GM18861 (cell line): ENCODE results near the gene ELOVL3.
A peak's percentile ranks its signal among the peaks of the same experiment; 100 is the strongest.
"Not testable (repeated sequence)": the region's sequence is repeated elsewhere in the genome, so short reads cannot be mapped to it uniquely, and the experiment has no call there.

Experiments
- ATAC-seq: cut with Tn5 transposase; IDR thresholded peaks from one replicate; pipeline ENCODE4 v1.9.1; 2021; ENCODE audit not compliant: unreplicated experiment

The ELOVL3 gene, protein sequence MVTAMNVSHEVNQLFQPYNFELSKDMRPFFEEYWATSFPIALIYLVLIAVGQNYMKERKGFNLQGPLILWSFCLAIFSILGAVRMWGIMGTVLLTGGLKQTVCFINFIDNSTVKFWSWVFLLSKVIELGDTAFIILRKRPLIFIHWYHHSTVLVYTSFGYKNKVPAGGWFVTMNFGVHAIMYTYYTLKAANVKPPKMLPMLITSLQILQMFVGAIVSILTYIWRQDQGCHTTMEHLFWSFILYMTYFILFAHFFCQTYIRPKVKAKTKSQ

DNA sequence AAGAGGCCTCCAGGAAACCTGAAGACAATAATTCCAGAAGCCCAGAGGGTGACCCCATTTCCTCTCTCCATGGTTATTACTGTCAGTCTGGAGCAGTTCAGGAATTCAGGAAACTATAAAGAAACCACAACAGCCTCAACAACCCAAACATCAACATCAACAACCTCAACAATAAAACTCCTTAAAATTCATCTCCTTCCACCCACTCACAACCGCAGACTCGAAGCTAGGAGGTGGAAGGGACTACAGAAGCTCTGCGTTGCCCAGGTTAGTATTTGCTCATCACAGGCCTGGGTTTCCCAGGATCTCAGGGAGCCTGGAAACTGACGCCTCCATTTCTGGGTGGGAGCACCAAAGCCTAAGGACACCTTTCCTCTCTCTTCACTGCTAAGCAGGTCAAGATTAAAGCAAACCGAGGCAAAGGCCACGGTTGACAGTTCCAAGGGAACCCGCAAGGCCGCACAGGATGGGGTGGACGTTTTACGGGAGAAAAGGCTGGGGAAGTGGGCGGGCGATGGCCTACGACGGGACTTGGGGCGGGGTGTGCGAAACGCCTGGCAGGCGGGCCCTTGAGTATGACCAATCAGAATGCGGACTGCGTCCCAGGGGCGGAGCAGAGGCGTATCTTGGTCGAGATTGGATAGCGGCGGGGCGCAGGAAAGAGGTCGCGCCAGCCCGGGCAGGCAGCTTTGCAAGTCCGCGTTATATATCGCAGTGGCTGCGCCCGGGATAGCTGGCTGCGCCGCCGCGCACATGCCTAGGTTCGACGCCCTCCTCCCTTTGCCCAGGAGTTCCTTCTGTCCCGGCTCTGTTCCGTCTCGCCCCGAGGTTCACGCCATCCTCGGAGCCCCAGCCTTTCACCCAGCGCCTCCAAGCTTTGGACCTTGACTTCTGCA, at the start of gene ELOVL3:
TSS of gene ELOVL3 (plus strand) at position 654 of the 896 bp plus-strand sequence. CDS start 250 bp downstream, outside the sequence.
- ATAC-seq = peak; percentile 87

DNA sequence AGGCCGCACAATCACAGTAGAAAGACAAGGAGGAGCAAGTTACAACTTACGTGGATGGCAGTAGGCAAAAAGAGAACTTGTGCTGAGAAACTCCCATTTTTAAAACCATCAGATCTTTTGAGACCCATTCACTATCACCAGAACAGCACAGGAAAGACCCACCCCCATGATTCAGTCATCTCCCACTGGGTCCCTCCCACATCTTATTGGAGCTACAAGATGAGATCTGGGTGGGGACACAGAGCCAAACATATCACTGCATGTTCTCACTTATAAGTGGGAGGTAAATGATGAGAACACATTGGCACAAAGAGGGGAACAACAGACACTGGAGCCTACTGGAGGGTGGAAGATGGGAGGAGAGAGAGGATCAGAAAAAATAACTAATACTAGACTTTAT, 41.5 kb upstream of the ELOVL3 start:
- no peak for ATAC-seq

DNA sequence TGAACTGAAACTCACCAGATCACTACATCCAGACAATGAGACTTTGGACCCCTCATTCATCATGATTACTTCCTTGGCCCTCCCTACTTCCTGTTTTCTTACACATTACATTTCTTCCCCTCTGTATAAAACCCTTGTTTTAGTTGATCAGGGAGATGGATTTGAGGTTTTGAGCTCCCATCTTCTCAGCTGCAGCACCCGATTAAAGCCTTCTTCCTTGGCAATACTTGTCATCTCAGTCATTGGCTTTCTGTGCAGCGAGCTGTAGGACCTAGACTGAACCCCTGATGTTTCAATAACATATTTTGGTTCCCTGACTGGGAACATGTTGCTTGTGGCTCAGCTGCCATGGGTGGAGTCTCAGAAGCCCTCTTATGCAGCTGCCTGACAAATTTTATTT, 40.8 kb upstream of the ELOVL3 start:
- ATAC-seq = no peak

DNA sequence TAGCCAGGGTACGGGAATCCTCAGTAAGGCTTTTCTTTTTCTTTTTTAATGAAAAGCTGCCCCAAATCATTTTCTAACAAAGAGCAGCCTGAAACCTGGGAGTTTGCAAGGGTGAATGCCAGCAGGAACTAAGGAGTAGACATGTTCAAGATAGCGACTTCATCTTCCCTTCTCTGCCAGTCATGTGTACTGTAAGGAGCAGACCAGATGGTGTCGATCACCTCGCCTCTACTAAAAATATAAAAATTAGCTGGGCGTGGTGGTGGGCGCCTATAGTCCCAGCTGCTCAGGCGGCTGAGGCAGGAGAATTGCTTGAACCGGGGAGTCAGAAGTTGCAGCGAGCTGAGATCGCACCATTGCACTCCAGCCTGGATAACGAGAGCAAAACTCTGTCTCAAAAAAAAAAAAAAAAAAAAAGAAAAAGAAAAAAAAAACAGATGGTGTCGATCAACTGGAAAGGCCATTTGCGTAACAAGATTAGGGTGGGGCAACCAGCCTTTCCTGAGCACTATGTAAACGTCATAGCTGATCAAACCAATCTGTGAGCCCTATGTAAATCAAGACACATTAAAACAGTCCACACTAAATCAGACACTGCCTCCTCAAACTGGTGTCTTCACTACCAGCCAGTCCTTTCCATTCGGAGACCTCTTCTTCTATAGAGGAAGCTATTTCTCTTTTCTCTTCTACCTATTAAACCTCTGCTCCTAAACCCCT, 40.1 kb upstream of the ELOVL3 start:
- no peak for ATAC-seq

DNA sequence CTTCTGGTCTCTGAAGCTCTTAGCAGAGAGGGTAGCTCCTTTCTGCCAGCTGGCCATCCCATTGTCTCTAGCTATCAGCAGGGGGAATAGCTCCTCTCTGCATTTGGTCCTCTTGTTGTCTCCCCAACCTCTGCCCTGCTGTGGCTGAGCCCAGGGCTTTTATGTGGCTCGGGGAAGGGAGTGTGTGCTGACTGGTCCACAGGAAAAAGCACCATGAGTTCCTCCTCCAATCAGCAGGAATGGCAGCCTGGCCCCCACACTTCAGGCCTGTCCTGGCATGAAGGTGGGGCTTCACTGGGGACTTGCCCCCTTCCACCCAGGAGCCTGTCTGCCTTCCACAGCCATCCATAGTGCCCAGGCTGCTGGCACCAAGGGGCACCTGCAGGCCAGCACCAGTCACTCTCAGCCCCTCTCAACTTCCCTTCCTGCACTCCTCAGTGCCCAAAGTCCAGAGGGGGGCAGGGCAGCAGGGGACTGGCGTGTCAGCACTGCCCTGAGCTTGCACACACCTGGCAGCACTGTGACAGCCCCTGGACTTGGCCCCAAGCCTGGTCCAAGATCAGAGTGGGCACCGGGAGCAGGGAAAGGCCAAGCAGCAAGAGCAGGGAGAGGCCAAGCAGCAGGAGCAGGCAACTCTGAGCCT, 37.7 kb upstream of the ELOVL3 start:
- no peak for ATAC-seq

DNA sequence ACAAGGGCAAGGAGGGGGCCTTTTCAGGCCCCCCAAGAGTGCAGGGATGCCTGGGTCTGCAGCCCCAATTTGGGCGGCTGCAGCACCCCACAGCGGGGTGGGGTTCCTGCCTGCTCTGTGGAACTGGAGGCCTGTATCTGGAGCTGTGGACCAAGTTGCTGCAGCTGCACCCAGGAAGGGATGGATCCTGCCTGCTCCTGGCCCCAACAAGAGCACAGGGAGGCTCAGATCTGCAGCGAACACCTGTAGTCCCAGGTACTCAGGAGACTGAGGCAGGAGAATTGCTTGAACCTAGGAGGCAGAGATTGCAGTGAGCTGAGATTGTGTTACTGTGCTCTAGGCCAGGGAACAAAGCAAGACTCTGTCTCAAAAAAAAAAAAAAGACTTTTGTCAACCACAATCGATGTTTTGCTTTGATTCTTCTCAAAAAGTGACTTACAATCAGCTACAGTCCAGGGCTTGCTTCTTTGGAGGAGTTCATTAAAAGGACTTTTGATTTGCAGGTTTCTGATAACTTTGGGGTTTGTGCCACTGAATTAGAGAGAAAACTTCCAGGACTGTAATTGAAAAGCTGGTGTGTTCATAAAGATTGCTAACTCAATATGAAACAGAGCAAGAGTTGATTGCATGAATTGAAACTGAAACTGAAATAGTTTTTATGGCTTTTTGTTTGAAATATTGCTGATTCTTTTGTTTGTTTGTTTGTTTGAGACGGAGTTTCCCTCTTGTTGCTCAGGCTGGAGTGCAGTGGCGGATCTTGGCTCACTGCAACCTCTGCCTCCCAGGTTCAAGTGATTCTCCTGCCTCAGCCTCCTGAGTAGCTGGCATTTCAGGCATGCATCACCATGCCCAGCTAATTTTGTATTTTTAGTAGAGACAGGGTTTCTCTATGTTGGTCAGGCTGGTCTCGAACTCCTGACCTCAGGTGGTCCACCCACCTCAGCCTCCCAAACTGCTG, 36.9 kb upstream of the ELOVL3 start:
- ATAC-seq = not testable (repeated sequence)

DNA sequence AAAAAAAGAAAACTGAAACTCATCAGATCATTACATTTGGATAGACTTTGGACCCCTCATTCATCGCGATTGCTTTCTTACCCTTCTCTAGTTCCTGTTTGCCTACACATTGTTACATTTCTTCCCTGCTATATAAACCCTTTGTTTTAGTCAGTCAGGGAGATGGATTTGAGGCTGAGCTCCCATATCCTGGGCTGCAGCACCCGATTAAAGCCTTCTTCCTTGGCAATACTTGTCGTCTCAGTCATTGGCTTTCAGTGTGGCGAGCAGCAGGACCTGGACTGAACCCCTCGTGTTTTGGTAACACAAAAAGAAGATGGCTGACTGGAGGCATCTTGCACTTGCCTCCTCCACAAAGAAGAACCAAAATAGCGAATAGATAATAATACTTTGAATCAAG, 34.1 kb upstream of the ELOVL3 start:
- no peak for ATAC-seq

DNA sequence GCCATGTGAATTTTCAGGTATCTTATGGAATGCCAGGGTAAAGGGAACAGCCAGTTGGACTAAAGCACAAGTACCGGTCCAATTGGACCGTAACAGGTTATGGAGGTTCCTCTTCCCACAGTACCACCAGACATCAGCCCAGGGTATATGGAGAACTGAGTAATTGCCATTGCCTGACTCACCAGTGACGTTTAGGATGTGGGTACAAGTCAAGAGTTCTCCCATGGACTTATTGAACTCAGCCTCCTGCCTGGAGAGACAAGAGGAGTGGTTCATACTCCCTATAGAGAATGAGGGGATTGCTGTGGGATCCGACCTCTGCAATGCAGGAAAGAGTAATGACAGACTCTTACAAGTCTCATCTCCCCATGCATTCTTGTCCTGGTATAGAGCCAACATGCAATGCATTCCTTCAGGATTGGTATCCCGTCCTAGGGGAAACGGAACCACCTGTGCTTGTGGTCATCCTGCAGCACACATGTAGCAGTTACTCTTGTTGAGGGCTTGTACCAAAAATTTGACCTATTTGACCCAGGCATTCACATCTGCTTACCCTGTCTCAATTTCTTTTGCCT, 30.7 kb upstream of the ELOVL3 start:
- ATAC-seq = no peak

DNA sequence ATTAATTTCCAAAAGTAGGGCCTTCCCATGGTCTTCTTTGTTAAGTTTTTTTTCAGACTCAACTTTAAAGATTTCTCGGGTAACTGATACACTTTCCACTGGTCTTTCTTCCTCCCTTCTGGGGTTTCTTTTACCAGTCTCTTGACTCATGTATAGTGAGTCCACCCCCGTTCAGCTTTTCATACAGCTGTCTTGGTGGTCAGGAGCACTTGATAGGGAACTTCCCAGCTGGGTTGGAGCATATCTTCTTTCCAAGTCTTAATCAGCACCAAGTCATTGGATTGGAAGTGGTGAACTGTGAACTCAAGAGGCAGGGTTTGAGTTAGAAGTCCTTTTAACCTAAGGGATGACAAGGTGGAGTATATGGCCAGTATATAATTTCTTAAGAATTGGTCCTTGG, 29.2 kb upstream of the ELOVL3 start:
- no peak for ATAC-seq

DNA sequence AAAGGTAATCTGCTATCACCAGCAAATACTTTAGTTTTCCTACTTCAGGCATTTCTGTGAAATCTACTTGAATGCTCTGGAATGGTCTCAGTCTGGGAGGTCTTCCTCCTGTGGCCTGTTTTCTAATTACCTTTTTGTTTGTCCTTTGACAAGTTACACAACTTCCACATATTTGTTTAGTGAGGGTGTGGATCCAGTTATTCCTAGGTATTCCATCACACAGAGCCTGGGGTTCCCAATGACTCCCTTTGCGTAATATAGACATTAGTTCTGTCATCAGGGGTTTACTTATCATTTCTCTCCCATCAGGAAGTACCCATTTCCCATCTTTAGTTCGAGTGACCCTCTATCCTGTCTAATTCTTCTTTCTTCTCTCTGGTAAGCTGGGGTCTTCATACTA, 28.1 kb upstream of the ELOVL3 start:
- no peak for ATAC-seq

DNA sequence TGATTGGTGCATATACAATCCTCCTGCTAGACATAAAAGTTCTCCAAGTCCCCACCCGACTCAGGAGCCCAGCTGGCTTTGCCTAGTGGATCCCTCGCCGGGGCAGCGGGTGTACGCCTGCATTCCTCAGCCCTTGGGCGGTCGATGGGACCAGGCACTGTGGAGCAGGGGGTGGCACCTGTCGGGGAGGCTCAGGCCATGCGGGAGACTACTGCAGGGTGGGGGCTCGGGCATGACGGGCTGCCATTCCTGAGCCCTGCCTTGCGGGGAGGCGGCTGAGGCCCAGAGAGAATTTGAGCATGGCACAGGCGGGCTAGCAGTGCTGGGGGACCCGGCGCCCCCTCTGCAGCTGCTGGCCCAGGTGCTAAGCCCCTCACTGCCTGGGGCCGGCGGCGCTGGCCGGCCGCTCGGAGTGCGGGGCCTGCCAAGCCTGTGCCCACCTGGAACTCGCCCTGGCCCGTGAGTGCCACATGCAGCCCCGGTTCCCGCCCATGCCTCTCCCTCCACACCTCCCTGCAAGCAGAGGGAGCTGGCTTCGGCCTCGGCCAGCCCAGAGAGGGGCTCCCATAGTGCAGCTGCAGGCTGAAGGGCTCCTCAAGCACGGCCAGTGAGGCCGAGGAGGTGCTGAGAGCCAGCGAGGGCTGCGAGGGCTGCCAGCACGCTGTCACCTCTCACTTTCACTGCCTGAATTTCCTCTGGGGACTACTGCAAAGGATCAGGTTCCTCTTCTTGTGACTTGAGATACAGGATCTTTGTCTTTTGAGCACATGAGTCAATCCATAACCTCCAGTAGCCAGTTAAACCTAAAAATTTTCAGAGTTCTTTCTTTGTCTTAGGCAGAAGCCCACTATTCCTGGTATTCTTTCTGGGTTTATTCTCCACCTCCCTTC, 25.1 kb upstream of the ELOVL3 start:
- ATAC-seq = no peak

DNA sequence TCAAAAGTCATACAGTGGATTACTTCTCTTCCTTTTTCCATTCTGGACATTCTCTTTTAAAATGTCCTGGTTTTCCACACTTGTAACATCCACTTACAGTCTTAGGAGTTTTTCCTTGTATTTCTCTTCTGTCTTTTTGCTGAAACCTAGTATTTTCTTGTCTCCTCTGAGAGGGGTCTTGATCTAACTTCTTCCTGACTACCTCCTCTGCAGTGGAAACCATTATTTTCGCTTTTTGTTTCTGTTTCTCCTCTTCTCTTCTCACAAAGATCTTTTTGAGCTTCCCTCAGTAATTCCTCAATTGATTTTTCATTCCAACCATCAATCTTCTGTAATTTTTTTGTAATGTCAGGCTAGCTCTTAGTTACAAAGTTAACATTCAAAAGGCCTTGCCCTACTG, 23.7 kb upstream of the ELOVL3 start:
- ATAC-seq = no peak

DNA sequence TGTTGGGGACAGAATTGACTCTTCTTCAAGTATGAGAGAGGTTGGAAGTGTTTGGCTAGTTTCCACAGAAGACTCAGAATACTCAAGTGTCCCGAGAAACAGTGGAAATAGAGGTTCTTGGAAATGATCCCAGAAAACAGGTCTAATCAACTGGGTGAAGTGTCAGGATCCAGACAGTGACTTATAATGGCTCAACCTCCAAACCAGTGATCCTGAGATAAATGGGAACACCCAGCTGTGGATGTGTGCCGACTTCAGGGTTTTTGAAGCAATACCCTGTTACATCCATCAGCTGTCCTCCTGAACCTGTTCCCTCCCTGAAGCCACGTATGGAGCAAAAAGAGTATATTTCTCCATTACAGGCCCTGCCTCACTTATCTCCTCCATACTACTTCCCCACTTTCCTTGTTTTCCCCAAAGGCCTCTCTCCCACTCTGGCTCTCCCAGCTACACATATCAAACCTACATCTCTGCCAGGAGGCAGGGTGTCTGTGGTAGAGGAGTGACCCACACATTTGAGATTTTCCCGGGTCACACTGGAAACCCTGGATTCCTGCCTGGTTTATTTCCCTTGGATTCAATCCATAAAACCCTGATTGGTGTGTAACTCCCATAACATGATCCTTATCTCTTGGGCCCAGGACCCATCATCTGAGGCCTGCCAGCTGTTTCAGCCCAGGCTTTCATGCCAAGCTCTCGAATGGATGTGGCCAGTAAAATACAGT, 17.6 kb upstream of the ELOVL3 start:
- no peak for ATAC-seq

DNA sequence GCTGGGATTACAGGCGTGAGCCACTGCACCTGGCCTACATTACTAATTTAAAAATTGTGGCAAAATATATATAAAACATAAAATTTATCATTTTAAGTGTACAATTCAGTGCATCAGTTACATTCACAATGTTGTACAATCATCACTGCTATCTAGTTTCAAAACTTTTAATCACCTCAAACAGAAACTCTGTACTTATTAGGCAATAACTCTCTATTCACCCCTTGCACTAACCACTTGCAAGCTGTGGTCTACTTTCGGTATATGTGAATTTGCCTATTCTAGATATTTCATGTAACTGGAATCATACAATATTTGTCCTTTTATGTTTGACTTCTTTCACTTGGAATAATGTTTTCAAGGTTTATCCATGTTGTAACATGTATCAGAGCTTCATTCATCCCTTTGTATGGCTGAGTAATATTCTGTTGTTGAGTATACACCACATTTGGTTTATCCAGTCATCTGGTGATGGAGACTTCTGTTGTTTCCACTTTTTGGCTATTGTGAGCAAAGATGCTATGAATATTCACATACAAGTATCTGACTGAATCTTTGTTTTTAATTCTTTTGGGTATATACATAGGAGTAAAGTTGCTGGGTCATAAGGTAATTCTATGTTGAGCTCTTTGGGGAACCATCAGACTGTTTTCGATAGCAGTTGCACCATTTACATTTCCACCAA, 14.3 kb upstream of the ELOVL3 start:
- no peak for ATAC-seq

DNA sequence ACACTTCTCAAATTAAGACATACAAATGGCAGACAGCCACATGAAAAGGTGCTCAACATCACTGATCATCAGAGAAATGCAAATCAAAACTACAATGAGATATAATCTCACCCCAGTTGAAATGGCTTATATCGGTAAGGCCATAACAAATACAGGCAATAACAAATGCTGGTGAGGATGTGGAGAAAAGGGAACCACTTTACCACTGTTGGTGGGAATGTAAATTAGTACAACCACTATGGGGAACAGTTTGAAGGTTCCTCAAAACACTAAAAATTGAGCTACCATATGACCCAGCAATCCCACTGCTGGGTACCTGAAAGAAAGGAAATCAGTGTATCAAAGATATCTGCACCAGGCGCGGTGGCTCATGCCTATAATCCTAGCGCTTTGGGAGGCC, 12.5 kb upstream of the ELOVL3 start:
- not testable (repeated sequence) for ATAC-seq

DNA sequence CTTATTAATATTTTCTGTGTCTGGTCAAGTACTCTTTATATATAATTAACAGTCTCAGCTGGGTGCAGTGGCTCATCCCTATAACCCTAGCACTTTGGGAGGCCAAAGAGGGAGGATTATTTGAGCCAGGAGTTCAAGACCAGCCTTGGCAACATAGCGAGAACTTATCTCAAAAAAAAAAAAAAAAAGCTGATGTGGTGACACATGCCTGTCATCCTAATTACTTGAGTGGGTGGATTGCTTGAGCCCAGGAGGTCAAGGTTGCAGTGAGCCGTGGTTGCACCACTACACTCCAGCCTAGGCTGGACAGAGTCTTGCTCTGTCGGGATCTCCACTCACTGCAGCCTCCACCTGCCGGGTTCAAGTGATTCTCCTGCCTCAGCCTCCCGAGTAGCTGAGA, 6.7 kb upstream of the ELOVL3 start:
- ATAC-seq = no peak

DNA sequence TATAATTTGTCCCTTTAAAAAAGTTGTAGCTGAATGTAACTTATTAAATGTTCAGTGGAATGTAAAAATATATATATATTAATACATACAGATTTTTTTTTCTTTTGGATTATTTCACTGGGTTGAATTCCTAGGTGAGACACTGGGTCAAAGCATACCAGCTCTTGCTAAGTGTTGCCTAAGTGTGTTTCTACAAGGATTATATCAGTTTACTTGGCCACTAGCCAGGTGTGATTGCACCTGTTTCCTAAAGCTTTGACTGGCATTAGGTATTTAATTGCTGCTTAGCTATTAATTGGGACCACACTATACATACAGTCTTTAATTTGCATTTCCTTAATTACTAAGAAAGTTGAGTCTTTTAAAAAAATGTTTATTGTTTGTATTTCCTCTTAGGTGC, 5.5 kb upstream of the ELOVL3 start:
- no peak for ATAC-seq

DNA sequence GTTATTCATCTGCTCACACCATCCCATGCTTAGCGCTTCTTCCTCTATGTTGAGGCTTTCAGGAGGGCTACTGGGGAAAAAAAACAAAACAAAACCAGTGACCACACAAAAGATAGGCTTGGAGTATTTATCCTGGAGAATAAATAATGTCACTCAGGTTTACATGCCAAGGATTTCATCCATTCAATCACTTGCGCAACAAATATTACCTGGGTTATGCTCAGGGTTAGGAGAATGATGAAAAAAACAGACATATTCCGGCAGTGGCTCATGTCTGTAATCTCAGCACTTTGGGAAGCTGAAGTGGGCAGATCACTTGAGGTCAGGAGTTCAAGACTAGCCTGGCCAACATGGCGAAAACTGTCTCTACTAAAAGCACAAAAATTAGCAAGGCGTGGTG, 3.3 kb upstream of the ELOVL3 start:
- no peak for ATAC-seq
